ENCODE results near the gene SHH.

- no peak for TF ChIP-seq CTCF (IDR thresholded peaks at IDR 0.05; ENCODE audit: extremely low read depth in 1 of 2, insufficient read depth in 1 of 2, low read depth in 1 of 2, low read length in 2 of 2)
- no peak for TF ChIP-seq POLR2A (IDR thresholded peaks at IDR 0.05; ENCODE audit: low read depth, low read length)
- TF ChIP-seq MAX (IDR thresholded peaks at IDR 0.05; ENCODE audit: insufficient read depth, insufficient read length): no peak
Observed at GRCh38 chr7:155758348-155758747, 53.9 kb downstream of the SHH start.
